IPS-18c (cell line): ENCODE data around the gene VAMP8.
"Not testable (repeated sequence)": the region's sequence is repeated elsewhere in the genome, so short reads cannot be mapped to it uniquely, and the experiment has no call there.

ENCODE experiments used
- H3K4me3 ChIP-seq: 2 replicates; pipeline ENCODE4 v1.7.0; 2013; ENCODE audit warnings: low read depth, mild to moderate bottlenecking, low read length, moderate library complexity; ENCODE audit not compliant: insufficient read depth
- H3K9me3 ChIP-seq: one replicate; pipeline ENCODE4 v1.6.1; 2013; ENCODE audit warnings: mild to moderate bottlenecking, low read length, moderate library complexity; ENCODE audit not compliant: control insufficient read depth, insufficient read depth

The VAMP8 gene

GRCh38 chr2:85544915-85545779 lies 32.2 kb upstream of the VAMP8 start:
- not testable (repeated sequence) for H3K9me3 ChIP-seq, H3K4me3 ChIP-seq

- Histone ChIP-seq H3K4me3 (no peak overlapping the region), H3K9me3 (no peaks in the 10 kb centered on the region)
These were observed 31.6 kb upstream of the VAMP8 start for GRCh38 chr2:85545780-85546240.

GRCh38 chr2:85547089-85547858 lies 30.1 kb upstream of the VAMP8 start:
- Histone ChIP-seq H3K4me3 (no peak overlapping the region), H3K9me3 (no peaks in the 10 kb centered on the region)

GRCh38 chr2:85547859-85548607 lies 29.4 kb upstream of the VAMP8 start:
- H3K4me3 ChIP-seq: no peak overlapping the region
- H3K9me3 ChIP-seq: no peaks in the 10 kb centered on the region

- no peaks in the 10 kb centered on the region for H3K9me3 ChIP-seq
- no peak overlapping the region for H3K4me3 ChIP-seq
These were observed 28.8 kb upstream of the VAMP8 start for GRCh38 chr2:85548608-85548900.

GRCh38 chr2:85549095-85549494 lies 28.3 kb upstream of the VAMP8 start:
- Histone ChIP-seq H3K4me3 (no peak overlapping the region), H3K9me3 (no peaks in the 10 kb centered on the region)

GRCh38 chr2:85549826-85550225 lies 27.6 kb upstream of the VAMP8 start:
- H3K4me3 ChIP-seq: no peak overlapping the region
- H3K9me3 ChIP-seq: no peaks in the 10 kb centered on the region

- no peaks in the 10 kb centered on the region for H3K9me3 ChIP-seq
These were observed 26.9 kb upstream of the VAMP8 start for GRCh38 chr2:85550486-85550885.

GRCh38 chr2:85551698-85552678 lies 25.4 kb upstream of the VAMP8 start:
- Histone ChIP-seq H3K4me3 (no peak overlapping the region), H3K9me3 (no peaks in the 10 kb centered on the region)

More at GRCh38 chr2:85550486-85550885, 26.9 kb upstream of the VAMP8 start:
- no peak overlapping the region for H3K4me3 ChIP-seq

GRCh38 chr2:85553184-85553583 lies 24.2 kb upstream of the VAMP8 start:
- no peaks in the 10 kb centered on the region for H3K9me3 ChIP-seq
- no peak overlapping the region for H3K4me3 ChIP-seq

GRCh38 chr2:85554980-85555612 lies 22.3 kb upstream of the VAMP8 start:
- Histone ChIP-seq H3K4me3 (no peak overlapping the region), H3K9me3 (no peaks in the 10 kb centered on the region)

GRCh38 chr2:85557130-85557529 lies 20.3 kb upstream of the VAMP8 start:
- H3K9me3 ChIP-seq: no peaks in the 10 kb centered on the region
- no peak overlapping the region for H3K4me3 ChIP-seq

GRCh38 chr2:85558160-85558559 lies 19.2 kb upstream of the VAMP8 start:
- Histone ChIP-seq H3K4me3 (no peak overlapping the region), H3K9me3 (no peaks in the 10 kb centered on the region)

GRCh38 chr2:85560403-85560726 lies 17.0 kb upstream of the VAMP8 start:
- peak overlapping the region; percentile 82 for H3K4me3 ChIP-seq
- not testable (repeated sequence) for H3K9me3 ChIP-seq

GRCh38 chr2:85560812-85561279 lies 16.5 kb upstream of the VAMP8 start:
- Histone ChIP-seq H3K9me3 (no peaks in the 10 kb centered on the region), H3K4me3 (peak overlapping the region; percentile 82)
